HK-2 (cell line): ENCODE data around the gene SHANK1.

Source experiments
- DNase-seq: peaks from one replicate; pipeline ENCODE4 v3.0.0-alpha.2; 2018; ENCODE audit not compliant: unreplicated experiment

The SHANK1 gene

GRCh38 chr19:50728084-50728737 lies 8.6 kb upstream of the SHANK1 start:
- peak; percentile 91 for DNase-seq

GRCh38 chr19:50725911-50726230 lies 6.3 kb upstream of the SHANK1 start:
- DNase-seq = no peak

DNA sequence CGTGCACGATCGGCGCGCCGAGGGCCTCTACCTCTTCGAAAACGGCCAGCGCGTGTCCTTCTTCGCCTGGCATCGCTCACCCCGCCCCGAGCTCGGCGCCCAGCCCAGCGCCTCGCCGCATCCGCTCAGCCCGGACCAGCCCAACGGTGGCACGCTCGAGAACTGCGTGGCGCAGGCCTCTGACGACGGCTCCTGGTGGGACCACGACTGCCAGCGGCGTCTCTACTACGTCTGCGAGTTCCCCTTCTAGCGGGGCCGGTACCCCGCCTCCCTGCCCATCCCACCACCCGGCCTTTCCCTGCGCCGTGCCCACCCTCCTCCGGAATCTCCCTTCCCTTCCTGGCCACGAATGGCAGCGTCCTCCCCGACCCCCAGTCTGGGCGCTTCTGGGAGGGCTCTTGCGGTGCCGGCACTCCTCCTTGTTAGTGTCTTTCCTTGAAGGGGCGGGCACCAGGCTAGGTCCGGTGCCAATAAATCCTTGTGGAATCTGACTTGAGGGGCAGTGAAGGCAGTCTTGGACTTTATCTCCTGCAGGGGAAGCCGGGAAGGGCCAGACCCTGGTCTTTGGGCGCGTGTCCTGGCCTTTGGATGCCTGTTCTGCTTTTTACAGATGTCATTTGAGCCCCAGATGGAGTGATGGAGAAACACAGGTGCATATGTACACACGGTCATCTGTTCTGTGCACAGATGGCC lies 5.8 kb upstream of the SHANK1 start:
- no peak for DNase-seq

- DNase-seq = peak; percentile 100
Measured at GRCh38 chr19:50724522-50725217, 5.1 kb upstream of the SHANK1 start.

DNA sequence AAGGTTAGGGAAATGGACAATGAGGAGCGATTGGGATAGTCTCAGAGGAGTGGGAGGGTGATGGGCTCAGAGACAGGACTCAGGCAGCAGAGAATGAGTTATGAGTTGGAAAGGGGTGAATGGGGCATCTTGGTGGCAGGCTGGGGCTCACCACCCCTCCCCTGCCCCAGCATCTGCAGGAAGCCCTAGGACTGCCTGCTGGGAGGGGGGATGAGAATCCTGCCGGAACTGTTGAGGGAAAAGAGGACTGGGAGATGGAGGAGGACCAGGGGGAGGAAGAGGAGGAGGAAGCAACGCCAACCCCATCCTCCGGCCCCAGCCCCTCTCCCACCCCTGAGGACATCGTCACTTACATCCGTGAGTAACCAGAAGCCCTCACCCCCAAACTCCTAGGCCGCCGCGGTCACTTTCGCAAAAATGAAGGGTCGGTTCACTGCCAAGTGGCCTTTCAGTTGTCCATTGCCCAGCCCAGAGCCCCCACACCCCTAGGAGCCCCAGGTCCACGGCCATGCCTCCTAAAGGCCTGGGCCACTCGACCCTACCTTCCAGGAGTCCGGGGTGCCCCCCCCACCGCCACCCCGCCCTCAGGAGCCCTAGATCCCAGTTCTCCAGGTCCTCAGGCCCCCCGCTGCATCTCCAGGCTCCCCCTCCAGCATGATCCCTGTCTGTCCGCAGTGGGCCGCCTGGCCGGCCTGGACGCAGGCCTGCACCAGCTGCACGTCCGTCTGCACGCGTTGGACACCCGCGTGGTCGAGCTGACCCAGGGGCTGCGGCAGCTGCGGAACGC lies 4.3 kb upstream of the SHANK1 start:
- DNase-seq = no peak

DNA sequence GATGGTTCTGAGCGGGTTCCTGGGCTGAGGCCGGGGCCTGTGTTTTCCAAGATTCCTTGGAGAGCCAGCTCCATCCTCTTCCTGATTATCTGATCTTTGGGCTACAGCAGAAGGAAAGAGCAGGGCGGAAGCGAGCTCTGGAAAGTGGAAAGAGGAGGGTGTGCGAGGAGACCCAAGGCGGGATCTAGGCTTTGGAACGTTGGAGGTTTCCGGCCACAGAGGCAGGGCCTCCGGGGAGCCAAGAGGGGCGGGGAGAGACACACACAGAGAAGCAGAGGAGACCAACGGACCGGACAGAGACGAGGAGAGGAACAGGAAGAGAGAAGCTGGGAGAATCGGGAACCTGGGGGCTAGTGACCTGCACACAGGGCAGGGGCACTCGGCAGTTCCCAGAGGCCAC lies 3.5 kb upstream of the SHANK1 start, which contains the start of gene CLEC11A:
Gene CLEC11A (plus strand): TSS at position 296 of the 400 bp plus-strand sequence. CDS start 162 bp downstream, outside the sequence.
- DNase-seq = peak; percentile 84

- no peak for DNase-seq
Measured at GRCh38 chr19:50722201-50723013, 2.8 kb upstream of the SHANK1 start.

GRCh38 chr19:50721441-50722137 lies 2.0 kb upstream of the SHANK1 start:
- no peak for DNase-seq

DNA sequence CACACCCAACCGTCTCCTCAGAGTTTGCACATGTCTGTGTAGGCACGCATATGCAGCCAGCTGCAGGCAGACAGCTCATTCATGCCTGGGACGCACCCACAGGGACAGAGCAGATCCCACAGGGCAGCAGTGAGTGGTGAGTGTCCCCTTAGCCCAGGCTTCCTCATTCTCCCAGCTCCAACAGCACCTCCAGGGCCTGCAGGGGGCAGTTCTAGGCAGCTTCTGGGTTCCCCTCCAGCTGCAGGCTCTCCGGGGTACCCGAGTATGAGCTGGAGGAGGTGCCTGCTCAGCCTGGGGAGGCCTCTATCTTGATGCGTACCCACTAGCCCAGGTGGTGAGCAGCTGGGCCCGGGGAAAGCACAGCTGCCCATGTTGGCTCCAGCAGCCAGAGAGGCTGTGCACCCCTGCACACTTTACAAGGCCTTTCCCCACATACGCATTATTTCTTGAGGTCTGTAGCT lies 1.3 kb upstream of the SHANK1 start:
- no peak for DNase-seq

DNA sequence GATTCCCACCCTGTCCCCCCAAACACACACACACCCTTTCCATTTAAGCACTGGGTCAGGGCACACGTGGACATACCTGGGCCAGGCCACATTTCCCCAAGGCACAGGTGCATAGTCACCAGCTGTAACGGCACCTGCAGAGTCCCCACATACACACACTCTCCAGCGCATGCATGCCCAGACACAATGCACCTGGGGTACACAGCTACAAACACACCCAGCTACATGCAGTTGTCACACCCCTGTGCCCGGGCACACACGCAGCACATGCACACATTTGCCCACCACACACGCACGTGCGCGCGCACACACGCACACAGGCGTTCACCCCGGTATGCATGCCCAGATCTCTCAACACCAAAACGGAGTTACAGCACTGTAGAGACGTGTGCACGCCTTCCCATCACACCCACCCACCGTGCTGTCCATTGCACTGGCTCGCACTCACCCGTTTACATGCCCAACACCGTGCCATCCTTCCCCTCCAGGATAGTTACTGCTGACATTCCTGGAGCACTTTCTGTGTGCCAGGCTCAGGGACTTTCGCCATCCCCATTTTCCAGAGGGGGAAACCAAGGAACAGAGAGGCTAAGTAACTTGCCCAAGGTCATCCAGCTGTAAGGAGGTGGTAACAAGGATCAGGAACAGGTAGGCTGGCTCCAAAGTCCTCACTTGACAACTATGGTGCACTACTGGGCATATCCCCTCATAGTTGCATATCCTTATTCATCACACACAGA lies 749 bp upstream of the SHANK1 start:
- no peak for DNase-seq

- DNase-seq = no peak
Measured at GRCh38 chr19:50719119-50719435, 525 bp downstream of the SHANK1 start.

- no peak for DNase-seq
Measured at GRCh38 chr19:50718255-50719118, 1.1 kb downstream of the SHANK1 start.

- DNase-seq = no peak
Measured at GRCh38 chr19:50717891-50718254, 1.7 kb downstream of the SHANK1 start.

GRCh38 chr19:50717026-50717723 lies 2.4 kb downstream of the SHANK1 start:
- DNase-seq = no peak

- DNase-seq = no peak
Measured at GRCh38 chr19:50716178-50717025, 3.2 kb downstream of the SHANK1 start.

GRCh38 chr19:50713556-50714236 lies 5.9 kb downstream of the SHANK1 start:
- DNase-seq = no peak

DNA sequence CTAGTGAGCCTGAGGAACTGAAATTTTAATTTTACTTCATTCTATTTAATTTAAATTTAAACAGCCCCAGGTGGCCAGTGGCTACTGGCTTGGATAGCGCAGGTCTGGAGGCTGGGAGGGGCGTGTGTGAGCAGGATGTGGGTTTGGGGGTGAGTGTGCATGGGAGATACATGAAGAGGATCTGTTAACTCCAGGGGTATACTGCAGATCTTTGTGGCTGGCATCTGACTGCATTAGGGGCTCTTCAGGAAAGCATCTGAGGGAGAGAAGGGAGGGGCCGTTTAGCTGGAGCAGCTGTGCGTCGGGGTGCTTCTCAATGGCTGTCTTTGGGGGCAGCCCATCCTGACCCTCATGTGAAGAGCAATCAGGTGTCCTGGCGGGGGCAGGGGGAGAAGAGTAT lies 6.8 kb downstream of the SHANK1 start:
- DNase-seq = no peak
